Measurements from ENCODE around the gene F10.
"Not testable (repeated sequence)": the region's sequence is repeated elsewhere in the genome, so short reads cannot be mapped to it uniquely, and the experiment has no call there.

F10 gene

GRCh38 chr13:113102302-113102701, 20.3 kb upstream of the F10 start:
- not testable (repeated sequence) for DNase-seq (ENCODE audit: low read depth in 3 of 3)

- DNase-seq (ENCODE audit: low read depth in 3 of 3): no peak
Measured at GRCh38 chr13:113102727-113103126, 19.9 kb upstream of the F10 start.

GRCh38 chr13:113103646-113104045, 19.0 kb upstream of the F10 start:
- no peak for DNase-seq (ENCODE audit: low read depth in 3 of 3)

- DNase-seq (ENCODE audit: low read depth in 3 of 3): no peak
Measured at GRCh38 chr13:113105032-113105920, 17.3 kb upstream of the F10 start, which contains the start of gene F7. F7 (plus strand) TSS chr13:113105791; CDS start chr13:113105842, 51 bp downstream.

GRCh38 chr13:113105921-113106452, 16.6 kb upstream of the F10 start:
- no peak for DNase-seq (ENCODE audit: low read depth in 3 of 3)

- DNase-seq (ENCODE audit: low read depth in 3 of 3): no peak
Measured at GRCh38 chr13:113106711-113107351, 15.8 kb upstream of the F10 start.

GRCh38 chr13:113108521-113108920, 14.1 kb upstream of the F10 start:
- not testable (repeated sequence) for DNase-seq (ENCODE audit: low read depth in 3 of 3)

- no peak for DNase-seq (ENCODE audit: low read depth in 3 of 3)
Measured at GRCh38 chr13:113109151-113110047, 13.2 kb upstream of the F10 start.

- DNase-seq (ENCODE audit: low read depth in 3 of 3): peak; percentile 26 to 43 (median 34)
Measured at GRCh38 chr13:113110048-113110851, 12.3 kb upstream of the F10 start.

GRCh38 chr13:113110852-113111315, 11.7 kb upstream of the F10 start:
- peak in 1 of 3 experiments; percentile 31 for DNase-seq (ENCODE audit: low read depth in 3 of 3)

- not testable (repeated sequence) for DNase-seq (ENCODE audit: low read depth in 3 of 3)
Measured at GRCh38 chr13:113111821-113112220, 10.8 kb upstream of the F10 start.

- not testable (repeated sequence) for DNase-seq (ENCODE audit: low read depth in 3 of 3)
Measured at GRCh38 chr13:113112475-113112874, 10.1 kb upstream of the F10 start.

GRCh38 chr13:113112893-113113845, 9.4 kb upstream of the F10 start:
- no peak for DNase-seq (ENCODE audit: low read depth in 3 of 3)

GRCh38 chr13:113113846-113114271, 8.7 kb upstream of the F10 start:
- no peak for DNase-seq (ENCODE audit: low read depth in 3 of 3)

- DNase-seq (ENCODE audit: low read depth in 3 of 3): no peak
Measured at GRCh38 chr13:113114511-113115362, 7.9 kb upstream of the F10 start.

GRCh38 chr13:113115363-113116205, 7.0 kb upstream of the F10 start:
- no peak for DNase-seq (ENCODE audit: low read depth in 3 of 3)

- DNase-seq (ENCODE audit: low read depth in 3 of 3): no peak
Measured at GRCh38 chr13:113116206-113116800, 6.3 kb upstream of the F10 start.

Data from stimulated activated CD4-positive, alpha-beta T cell treated with anti-CD3 and anti-CD28 coated beads, TNF-alpha, amount 100 ng/mL, for 4 hours (primary cell).